ENCODE results near the gene HS3ST3B1.

- no peak for TF ChIP-seq CTCF (IDR thresholded peaks at IDR 0.05)
- no peak for TF ChIP-seq ETV6 (CRISPR knock-in tag; IDR thresholded peaks at IDR 0.05)
- TF ChIP-seq MXD4 (CRISPR knock-in tag; IDR thresholded peaks at IDR 0.05; ENCODE audit: borderline replicate concordance): no peak
- TF ChIP-seq ZNF396 (CRISPR knock-in tag; IDR thresholded peaks at IDR 0.05; ENCODE audit: borderline replicate concordance): no peak
- no peak for TF ChIP-seq FOXJ3 (CRISPR knock-in tag; IDR thresholded peaks at IDR 0.05; ENCODE audit: borderline replicate concordance)
- TF ChIP-seq HMGXB4 (CRISPR knock-in tag; IDR thresholded peaks at IDR 0.05): no peak
- no peak for TF ChIP-seq RORB (CRISPR knock-in tag; IDR thresholded peaks at IDR 0.05)
- TF ChIP-seq MAX (CRISPR knock-in tag; IDR thresholded peaks at IDR 0.05): no peak
- no peak for TF ChIP-seq CREB1 (CRISPR knock-in tag; IDR thresholded peaks at IDR 0.05)
Observed at GRCh38 chr17:14346801-14347200, 45.9 kb downstream of the HS3ST3B1 start.

Data from WTC11 (cell line).